Lower lobe of right lung (tissue), 2 donors: Measurements from ENCODE around the gene FGGY. TPM values are rescaled to one million over a fixed set of nuclear protein-coding genes. Genes with fewer than 3 reads are reported as not detected.
"Not testable (repeated sequence)": the region's sequence is repeated elsewhere in the genome, so short reads cannot be mapped to it uniquely, and the experiment has no call there.

Experiments
- ATAC-seq, 2 donors: fragments of 200-7000 bp; cut with Tn5 transposase; one replicate each; pipeline ENCODE4 v1.9.1; 2020 to 2022; ENCODE audit warnings: mild to moderate bottlenecking in 2 of 2, moderate library complexity in 2 of 2
- DNase-seq: peaks from one replicate; pipeline ENCODE4 v3.0.0-alpha.2; 2020
- H3K27ac ChIP-seq: fragments of 200-600 bp; one replicate; pipeline ENCODE4 v1.8.0; 2022
- H3K27me3 ChIP-seq: fragments of 200-600 bp; one replicate; pipeline ENCODE4 v1.8.0; 2022; ENCODE audit warnings: low read depth
- H3K36me3 ChIP-seq: fragments of 200-600 bp; one replicate; pipeline ENCODE4 v1.8.0; 2022; ENCODE audit warnings: mild to moderate bottlenecking
- H3K4me1 ChIP-seq: fragments of 200-600 bp; one replicate; pipeline ENCODE4 v1.8.0; 2022
- H3K4me3 ChIP-seq: fragments of 200-600 bp; one replicate; pipeline ENCODE4 v1.8.0; 2022; ENCODE audit warnings: mild to moderate bottlenecking
- H3K9me3 ChIP-seq: fragments of 200-600 bp; one replicate; pipeline ENCODE4 v1.8.0; 2022
- intact Hi-C: fragments of 100-400 bp; cut with DNase I; formaldehyde crosslinking; loops from one replicate; pipeline ENCODE4 v1.11.0; 2022
- total RNA-seq: library from RNA; stranded (reverse); fragmentation: NEBNext Ultra II Directional; extraction: Animal tissue kit (Norgen Biotek cat#: 25700); gene quantifications from one replicate; pipeline ENCODE4 v1.2.1, GENCODE V29; 2021
- TF ChIP-seq, protein P1 (sequence below): fragments of 200-600 bp; IDR thresholded peaks from one replicate; pipeline ENCODE4 v1.8.0; 2022; ENCODE audit warnings: antibody characterized with exemption, mild to moderate bottlenecking
- donor health status: DM: no; HTN: yes; CAD: no; lungs with severe emphysema.

The FGGY gene
- total RNA-seq, 1 donor from 2014 or later = 31.4 TPM

DNA sequence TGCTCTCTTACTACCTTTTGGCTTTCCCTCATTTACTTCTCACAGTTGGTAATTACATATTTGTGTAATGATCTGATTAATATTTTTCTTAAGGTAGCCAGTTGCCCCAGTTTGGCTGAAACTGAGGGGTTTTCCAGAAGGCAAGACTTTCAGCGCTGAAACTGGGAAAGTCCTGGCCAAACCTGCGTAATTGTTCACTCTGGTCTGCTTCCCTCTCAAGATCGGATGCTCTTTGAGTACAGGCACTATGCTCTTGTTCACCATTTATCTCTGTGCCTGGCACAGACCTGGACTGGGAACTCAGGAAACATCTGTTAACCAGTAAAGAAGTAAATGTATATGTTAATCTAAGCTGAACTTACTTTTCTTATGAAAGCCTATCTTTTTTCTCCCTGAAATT is 308.3 kb downstream of the FGGY start:
- H3K9me3 ChIP-seq = no peaks in the 10 kb centered on the region
- H3K27ac ChIP-seq = no peak overlapping the region
- H3K4me1 ChIP-seq = no peaks in the 10 kb centered on the region
- H3K4me3 ChIP-seq = no peak overlapping the region
- no peaks in the 10 kb centered on the region for H3K27me3 ChIP-seq
- intact Hi-C loops = no loop called here
- DNase-seq (no peak), ATAC-seq (no peak)
- H3K36me3 ChIP-seq = no peaks in the 10 kb centered on the region
- TF ChIP-seq, protein P1, sequence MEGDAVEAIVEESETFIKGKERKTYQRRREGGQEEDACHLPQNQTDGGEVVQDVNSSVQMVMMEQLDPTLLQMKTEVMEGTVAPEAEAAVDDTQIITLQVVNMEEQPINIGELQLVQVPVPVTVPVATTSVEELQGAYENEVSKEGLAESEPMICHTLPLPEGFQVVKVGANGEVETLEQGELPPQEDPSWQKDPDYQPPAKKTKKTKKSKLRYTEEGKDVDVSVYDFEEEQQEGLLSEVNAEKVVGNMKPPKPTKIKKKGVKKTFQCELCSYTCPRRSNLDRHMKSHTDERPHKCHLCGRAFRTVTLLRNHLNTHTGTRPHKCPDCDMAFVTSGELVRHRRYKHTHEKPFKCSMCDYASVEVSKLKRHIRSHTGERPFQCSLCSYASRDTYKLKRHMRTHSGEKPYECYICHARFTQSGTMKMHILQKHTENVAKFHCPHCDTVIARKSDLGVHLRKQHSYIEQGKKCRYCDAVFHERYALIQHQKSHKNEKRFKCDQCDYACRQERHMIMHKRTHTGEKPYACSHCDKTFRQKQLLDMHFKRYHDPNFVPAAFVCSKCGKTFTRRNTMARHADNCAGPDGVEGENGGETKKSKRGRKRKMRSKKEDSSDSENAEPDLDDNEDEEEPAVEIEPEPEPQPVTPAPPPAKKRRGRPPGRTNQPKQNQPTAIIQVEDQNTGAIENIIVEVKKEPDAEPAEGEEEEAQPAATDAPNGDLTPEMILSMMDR = no peak

DNA sequence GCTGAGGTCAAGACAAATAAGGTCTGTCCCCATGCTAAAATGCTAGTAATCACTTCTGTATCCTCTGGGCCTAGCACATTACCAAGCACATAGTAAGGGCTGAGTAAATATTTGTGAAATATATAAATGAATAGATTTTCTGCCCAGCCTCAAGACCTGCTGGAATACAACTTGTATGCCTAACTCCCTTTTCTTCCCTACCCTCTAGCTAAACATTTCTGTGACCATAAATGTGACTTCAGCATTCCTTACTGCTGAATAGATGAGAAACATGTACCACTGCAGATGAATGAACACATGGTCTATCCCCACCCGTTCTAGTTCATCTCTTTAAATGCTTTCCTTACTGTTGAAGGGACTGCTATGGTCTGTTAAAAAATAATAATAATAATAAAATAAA is 308.9 kb downstream of the FGGY start:
- Histone ChIP-seq H3K36me3 (no peaks in the 10 kb centered on the region), H3K27ac (no peak overlapping the region), H3K27me3 (no peaks in the 10 kb centered on the region), H3K4me1 (no peaks in the 10 kb centered on the region), H3K4me3 (no peak overlapping the region), H3K9me3 (no peaks in the 10 kb centered on the region)
- TF ChIP-seq, protein P1 = no peak
- DNase-seq (no peak), ATAC-seq (no peak)
- intact Hi-C loops = no loop called here

DNA sequence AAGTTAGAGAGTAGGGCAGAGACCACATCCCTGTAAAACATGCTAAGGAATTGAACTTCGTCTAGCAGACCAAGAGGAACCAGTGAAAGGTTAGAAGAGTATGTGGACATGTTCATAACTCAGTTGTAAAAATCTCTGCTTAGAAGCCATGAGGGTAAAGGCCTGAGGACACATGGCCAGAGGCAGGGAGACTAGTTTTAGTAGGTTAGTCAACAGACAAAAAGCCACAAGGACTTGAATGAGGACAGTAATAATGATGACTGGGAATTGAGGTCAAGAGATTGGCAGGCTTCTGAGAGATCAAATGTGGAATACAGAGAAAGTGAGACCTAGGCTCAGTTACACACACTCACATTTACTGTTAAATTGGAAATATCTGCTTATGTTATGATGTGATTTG is 312.4 kb downstream of the FGGY start:
- no peak for ATAC-seq
- TF ChIP-seq, protein P1 = no peak
- H3K9me3 ChIP-seq = no peaks in the 10 kb centered on the region

DNA sequence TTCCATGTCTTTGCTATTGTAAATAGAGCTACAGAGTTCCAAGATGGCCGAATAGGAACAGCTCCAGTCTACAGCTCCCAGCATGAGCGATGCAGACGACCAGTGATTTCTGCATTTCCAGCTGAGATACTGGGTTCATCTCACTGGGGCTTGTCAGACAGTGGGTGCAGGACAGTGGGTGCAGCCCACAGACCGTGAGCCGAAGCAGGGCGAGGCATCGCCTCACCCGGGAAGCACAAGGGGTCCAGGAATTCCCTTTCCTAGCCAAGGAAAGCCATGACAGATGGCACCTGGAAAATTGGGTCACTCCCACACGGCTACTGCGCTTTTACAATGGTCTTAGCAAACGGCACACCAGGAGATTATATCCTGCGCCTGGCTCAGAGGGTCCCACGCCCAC is 313.6 kb downstream of the FGGY start:
- H3K27ac ChIP-seq, H3K9me3 ChIP-seq, DNase-seq, H3K4me1 ChIP-seq, H3K36me3 ChIP-seq, H3K4me3 ChIP-seq, ATAC-seq, H3K27me3 ChIP-seq, intact Hi-C loops: not testable (repeated sequence)

More for the DNA sequence above, 312.4 kb downstream of the FGGY start:
- no peak overlapping the region for H3K4me3 ChIP-seq
- DNase-seq = no peak
- H3K36me3 ChIP-seq = no peaks in the 10 kb centered on the region
- H3K27ac ChIP-seq = no peak overlapping the region
- no peaks in the 10 kb centered on the region for H3K27me3 ChIP-seq
- H3K4me1 ChIP-seq = no peaks in the 10 kb centered on the region
- intact Hi-C loops = no loop called here

DNA sequence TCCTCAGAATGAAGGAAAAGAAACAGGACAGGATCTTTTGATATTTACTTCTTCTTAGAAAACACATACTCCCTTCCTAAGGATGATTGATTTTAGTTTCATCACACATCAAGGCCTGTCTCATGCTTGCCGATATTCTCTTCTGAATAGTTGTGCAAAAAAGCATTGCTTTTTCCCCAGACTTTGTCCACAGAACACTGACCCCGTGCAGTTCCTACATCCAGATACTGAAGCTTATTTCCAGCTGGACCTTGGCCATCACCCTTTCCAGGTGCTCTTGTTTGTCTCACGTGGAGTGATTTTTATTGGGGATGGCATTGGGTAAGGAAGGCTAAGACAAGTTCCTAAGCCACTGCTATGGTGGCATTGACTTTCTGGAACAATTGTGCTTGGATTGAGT is 320.5 kb downstream of the FGGY start:
- H3K4me1 ChIP-seq = no peaks in the 10 kb centered on the region

DNA sequence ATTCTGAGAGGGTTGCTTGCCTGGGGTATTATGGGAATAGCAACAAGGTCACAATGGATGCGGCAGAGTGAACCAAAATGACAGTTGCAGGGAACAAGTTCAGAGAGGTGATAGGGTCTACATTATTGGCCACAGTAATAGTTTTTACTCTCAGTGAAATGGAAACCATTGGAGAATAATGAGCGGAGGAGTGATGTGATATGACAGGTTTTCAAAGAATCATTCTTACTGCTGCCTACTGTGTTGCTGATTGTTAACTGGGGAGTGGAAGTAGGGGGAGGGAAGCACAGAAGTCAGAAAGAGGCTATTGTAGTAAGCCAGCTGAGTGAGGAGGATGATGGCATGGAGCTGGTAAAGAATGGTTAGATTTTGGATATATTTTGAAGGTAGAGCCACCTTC is 322.7 kb downstream of the FGGY start:
- DNase-seq = no peak
- Histone ChIP-seq H3K27ac (no peak overlapping the region), H3K4me3 (no peak overlapping the region), H3K9me3 (no peaks in the 10 kb centered on the region), H3K36me3 (no peaks in the 10 kb centered on the region), H3K4me1 (no peaks in the 10 kb centered on the region), H3K27me3 (no peaks in the 10 kb centered on the region)
- no peak for ATAC-seq
- intact Hi-C loops = no loop called here
- TF ChIP-seq, protein P1 = no peak

More for the DNA sequence above, 320.5 kb downstream of the FGGY start:
- no peak overlapping the region for H3K4me3 ChIP-seq
- no peaks in the 10 kb centered on the region for H3K36me3 ChIP-seq
- ATAC-seq = no peak
- no peak for DNase-seq
- H3K27ac ChIP-seq = no peak overlapping the region
- TF ChIP-seq, protein P1 = no peak
- intact Hi-C loops = no loop called here
- H3K9me3 ChIP-seq = no peaks in the 10 kb centered on the region
- no peaks in the 10 kb centered on the region for H3K27me3 ChIP-seq
